Lung microvascular endothelial cell (primary cell): Measurements from ENCODE around the gene AARSD1. TPM values are rescaled to one million over a fixed set of nuclear protein-coding genes. Genes with fewer than 3 reads are reported as not detected.
A peak's percentile ranks its signal among the peaks of the same experiment; 100 is the strongest.
"Not testable (repeated sequence)": the region's sequence is repeated elsewhere in the genome, so short reads cannot be mapped to it uniquely, and the experiment has no call there.

ENCODE experiments used
- DNase-seq, 2 donors: peaks; one replicate each; pipeline versions ENCODE4 v3.0.0 to v3.0.0-alpha.2; 2010; ENCODE audit warnings: low read depth in 2 of 2
- total RNA-seq: library from RNA; depleted of rRNA; stranded (reverse); fragments of >200 nt; gene quantifications from 2 replicates; pipeline ENCODE4 v1.2.1, GENCODE V29; 2014

AARSD1 gene, protein sequence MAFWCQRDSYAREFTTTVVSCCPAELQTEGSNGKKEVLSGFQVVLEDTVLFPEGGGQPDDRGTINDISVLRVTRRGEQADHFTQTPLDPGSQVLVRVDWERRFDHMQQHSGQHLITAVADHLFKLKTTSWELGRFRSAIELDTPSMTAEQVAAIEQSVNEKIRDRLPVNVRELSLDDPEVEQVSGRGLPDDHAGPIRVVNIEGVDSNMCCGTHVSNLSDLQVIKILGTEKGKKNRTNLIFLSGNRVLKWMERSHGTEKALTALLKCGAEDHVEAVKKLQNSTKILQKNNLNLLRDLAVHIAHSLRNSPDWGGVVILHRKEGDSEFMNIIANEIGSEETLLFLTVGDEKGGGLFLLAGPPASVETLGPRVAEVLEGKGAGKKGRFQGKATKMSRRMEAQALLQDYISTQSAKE
- 12.0 and 17.5 TPM in 2 replicates for total RNA-seq

DNA sequence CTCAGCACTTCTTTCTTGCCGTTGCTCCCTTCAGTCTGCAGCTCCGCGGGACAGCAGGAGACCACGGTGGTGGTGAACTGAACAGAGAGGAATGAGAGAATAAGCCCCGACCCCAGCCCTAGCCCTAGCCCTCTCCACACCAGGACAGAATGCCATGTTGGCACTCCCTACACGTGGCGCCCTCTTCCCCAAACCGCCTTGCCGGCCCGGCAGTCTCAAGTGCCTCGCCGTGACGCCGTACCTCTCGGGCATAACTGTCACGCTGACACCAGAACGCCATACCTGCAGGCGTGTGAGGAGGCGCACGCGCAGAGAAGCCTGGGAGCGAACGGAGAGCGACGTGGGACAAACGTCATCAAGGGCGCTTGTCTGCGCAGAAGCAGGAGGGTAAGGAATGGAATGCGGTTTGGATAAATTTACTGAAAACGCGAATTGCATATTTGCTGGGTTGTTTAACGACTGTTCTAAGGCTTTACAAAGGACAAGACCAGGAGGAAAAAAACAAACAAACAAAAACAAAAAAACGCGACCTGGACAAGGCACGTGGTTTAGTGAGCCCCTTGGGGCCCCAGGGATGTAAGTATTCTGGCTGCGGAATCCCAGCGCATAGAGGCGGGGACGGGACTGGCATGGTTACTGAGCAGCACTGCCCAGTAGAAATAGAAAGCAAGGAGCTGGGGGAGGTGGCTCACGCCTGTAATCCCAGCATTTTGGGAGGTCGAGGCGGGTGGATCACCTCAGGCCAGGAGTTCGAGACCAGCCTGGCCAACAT lies at the start of gene AARSD1:
TSS of gene AARSD1 (minus strand) at position 294 of the 772 bp plus-strand sequence. CDS start at position 280, 14 bp downstream.
- peak; percentile 95 to 96 for DNase-seq

DNA sequence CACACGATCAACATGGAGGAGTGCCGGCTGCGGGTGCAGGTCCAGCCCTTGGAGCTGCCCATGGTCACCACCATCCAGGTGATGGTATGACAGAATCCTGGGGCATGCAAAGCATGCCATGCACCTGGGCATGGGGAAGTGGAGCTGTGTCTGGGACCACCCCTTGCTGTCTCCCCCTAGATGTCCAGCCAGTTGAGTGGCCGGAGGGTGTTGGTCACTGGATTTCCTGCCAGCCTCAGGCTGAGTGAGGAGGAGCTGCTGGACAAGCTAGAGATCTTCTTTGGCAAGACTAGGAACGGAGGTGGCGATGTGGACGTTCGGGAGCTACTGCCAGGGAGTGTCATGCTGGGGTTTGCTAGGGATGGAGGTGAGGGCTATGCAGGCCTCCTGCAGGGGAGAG lies 49.0 kb upstream of the AARSD1 start:
- no peak for DNase-seq

DNA sequence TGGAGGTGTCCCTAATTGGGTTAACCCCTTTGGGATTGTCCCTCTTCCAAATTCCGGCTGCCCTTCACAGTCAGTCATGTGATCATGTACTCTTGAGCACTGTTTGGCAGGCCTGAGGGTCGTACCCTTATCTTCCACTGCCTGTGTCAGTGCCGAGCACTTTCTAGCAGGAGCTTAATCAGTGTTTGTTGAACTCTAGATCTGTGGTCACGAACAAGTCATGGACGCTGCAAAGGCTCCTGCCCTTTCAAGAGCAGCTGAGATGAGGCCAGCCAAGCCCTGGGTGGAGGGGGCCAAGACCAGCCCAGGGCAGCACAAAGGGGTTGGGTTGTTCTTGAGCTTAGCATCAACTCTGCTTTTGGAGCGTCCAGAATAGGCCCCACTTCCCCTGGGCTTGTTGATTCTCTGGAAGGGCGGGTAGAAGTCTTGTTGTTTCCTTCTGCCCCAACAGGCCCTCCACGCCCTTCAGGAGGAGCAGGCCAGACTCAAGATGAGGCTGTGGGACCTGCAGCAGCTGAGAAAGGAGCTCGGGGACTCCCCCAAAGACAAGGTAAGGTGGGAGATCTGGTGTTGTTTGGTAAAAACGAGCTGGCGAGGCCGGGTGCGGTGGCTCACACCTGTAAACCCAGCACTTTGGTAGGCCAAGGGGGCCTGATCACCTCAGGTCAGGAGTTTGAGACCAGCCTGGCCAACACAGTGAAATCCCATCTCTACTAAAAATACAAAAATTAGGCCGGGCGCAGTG lies 47.6 kb upstream of the AARSD1 start:
- DNase-seq = no peak

DNA sequence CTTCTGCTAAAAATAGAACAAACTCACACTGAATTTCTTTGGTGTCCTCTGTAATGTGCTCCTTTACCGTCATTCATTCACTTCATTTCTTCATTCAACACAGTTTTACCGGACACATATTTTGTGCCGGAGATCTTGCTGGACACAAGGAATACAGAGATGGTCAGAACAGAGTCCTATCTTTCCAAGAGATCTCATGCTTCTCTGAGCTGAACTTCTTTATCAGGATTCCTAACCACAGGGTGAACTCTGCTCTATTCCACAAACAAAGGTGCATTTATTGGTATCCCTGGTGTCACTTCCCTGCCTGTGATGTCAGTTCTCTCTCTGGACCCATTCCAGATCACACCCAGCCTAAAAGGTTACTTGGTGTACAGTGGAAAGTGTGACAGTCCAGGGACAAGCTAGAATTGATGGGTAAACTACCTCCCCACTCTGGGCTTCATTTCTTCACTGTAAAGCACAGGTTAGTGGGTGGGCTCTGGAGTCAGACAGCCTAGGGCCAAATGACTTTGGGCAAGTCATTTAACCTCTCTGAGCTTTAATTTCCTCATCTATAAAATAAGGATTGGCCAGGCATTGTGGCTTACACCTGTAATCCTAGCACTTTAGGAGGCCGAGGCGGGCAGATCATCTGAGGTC lies 46.5 kb upstream of the AARSD1 start:
- DNase-seq = peak in 1 of 2 donors; percentile 87

GRCh38 chr17:43006639-43007551 lies 42.6 kb upstream of the AARSD1 start, which contains the start of gene IFI35:
Gene IFI35 (plus strand): TSS chr17:43006784. CDS start chr17:43006948, 164 bp downstream.
- DNase-seq = peak; percentile 81 to 91

DNA sequence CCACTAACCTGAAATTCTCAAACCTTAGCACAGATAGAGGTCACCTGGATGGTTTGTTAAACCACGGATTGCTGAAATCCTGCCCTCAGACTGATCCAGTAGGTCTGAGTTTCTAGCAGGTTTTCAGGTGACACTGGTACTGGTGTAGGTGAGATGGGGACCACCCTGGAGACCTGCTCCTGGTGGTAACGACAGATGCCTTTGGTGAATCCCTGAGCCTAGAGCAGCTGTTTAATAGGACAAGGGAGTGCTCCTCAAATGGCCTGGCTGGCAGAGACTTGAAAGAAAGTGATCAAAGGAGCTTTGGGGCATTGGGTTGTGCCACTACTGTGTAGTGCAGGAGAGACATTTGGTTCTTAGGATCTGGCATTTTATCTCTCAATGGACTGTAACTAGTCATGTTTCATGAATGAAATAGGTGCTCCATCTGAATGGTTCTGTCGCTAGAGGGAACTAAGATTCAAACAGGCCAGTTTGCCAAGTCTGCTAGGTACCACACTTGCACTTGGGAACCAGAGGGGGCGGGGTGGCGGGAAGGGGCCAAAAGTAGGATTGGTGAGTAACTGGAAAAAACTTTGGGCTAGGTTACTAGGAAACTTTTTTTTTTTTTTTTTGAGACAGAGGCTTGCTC lies 39.4 kb upstream of the AARSD1 start:
- no peak for DNase-seq

DNA sequence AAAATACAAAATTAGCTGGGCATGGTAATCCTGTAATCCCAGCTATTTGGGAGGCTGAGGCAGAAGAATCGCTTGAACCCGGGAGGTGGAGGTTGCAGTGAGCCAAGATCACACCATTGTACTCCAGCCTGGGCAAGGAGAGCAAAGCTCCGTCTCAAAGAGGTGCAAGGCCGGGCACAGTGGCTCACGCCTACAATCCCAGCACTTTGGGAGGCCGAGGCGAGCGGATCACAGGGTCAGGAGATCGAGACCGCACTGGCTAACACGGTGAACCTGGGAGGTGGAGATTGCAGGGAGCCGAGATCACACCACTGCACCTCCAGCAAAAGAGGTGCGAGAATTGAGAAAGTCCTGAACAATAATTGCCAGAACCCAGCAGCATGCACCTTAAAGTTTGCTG lies 36.6 kb upstream of the AARSD1 start:
- DNase-seq = not testable (repeated sequence)

GRCh38 chr17:42999003-42999525 lies 34.8 kb upstream of the AARSD1 start:
- no peak for DNase-seq

DNA sequence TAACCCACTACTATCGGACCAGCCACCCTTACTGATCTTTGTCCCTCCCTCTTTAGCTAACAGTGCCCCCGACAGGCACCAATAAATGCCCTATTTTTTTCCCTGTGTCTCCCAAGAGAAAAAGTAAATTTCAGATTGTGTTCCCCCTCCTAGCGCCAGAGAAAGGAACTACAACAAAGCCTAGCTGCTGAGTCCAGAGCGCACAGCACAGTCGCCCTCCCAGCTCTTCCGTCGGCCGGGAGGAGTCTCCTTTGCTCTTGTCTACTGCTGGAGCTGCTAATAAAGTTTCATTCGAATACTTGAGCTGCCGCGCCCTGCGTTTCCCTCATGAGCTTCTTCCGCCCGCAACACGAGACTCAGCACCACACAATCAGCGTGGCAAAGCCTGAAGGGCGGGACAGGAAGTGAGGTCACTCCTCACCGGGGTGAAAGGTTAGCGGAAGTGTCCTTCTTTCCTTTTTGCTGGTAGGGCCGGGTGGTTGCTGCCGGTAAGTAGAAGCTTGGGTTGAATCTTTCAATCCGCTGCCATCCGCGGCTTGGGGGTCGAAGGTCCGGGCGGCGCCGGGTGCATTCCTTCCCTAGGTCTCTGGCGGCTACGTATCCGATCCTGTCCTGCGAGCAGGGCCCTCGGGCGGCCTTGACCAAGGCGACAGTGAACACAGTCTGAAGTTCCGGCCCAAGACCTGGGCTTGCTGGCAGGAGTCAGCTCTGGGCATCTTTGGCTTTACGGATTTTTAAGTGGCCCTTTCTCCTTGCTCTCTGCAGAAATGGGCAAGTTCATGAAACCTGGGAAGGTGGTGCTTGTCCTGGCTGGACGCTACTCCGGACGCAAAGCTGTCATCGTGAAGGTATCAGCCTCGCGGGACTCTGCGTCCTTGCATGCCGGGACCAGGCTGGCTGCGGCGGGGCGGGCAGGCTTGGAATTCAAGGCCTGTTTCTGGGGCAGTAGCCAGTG lies 34.0 kb upstream of the AARSD1 start, which contains the start of gene RPL27:
TSS of gene RPL27 (plus strand) at position 436 of the 955 bp plus-strand sequence. CDS start at position 768, 332 bp downstream.
- peak; percentile 100 for DNase-seq

- DNase-seq = no peak
These were observed 33.2 kb upstream of the AARSD1 start for GRCh38 chr17:42997390-42997983.

DNA sequence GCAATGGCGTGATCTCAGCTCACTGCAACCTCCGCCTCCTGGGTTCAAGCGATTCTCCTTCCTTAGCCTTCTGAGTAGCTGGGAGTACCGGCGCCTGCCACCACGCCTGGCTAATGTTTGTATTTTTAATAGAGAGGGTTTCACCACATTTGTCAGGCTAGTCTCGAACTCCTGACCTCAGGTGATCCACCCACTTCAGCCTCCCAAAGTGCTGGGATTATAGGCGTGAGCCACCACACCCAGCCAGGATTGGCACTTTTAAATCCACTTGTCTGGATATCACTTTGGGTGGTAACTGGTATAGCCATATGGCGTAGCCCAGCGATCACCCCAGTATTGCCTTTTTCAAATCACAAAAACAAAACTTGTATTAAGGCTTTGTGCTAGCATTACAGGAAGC lies 29.7 kb upstream of the AARSD1 start:
- DNase-seq = not testable (repeated sequence)

DNA sequence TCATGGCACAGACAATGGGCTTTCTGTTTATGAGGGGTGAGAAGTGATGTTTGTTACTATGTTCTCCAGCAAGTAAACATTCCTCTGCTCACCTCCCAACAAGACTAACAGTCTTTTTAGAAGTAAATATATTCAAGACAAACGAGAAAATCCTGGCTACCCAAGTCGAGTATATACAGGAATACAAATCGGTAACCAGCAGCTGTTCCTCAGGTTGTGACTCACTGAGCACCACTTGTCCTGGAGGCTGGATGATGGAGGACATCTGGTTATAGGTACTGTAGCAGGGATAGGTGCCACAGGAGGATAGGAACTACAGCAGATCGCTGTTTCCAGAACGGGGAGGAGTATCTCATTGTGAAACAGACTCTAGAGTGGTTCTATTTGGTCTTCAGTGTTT lies 28.6 kb upstream of the AARSD1 start:
- DNase-seq = no peak

DNA sequence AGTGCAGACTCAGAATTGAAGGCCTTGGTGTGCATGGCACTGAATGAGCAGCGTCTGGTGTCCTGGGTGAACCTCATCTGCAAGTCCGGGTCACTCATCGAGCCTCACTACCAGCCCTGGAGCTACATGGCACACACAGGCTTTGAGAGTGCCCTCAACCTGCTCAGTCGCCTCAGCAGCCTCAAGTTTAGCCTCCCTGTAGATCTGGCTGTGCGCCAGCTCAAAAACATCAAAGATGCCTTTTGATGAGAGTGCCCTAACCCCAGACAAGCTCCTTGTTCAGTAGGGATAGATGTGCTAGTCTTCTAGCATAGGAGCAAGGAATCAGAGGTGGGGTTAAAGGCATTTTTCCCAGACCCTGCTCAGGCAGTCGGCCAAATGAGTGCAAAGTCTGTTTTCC lies 27.2 kb upstream of the AARSD1 start:
- DNase-seq = no peak

DNA sequence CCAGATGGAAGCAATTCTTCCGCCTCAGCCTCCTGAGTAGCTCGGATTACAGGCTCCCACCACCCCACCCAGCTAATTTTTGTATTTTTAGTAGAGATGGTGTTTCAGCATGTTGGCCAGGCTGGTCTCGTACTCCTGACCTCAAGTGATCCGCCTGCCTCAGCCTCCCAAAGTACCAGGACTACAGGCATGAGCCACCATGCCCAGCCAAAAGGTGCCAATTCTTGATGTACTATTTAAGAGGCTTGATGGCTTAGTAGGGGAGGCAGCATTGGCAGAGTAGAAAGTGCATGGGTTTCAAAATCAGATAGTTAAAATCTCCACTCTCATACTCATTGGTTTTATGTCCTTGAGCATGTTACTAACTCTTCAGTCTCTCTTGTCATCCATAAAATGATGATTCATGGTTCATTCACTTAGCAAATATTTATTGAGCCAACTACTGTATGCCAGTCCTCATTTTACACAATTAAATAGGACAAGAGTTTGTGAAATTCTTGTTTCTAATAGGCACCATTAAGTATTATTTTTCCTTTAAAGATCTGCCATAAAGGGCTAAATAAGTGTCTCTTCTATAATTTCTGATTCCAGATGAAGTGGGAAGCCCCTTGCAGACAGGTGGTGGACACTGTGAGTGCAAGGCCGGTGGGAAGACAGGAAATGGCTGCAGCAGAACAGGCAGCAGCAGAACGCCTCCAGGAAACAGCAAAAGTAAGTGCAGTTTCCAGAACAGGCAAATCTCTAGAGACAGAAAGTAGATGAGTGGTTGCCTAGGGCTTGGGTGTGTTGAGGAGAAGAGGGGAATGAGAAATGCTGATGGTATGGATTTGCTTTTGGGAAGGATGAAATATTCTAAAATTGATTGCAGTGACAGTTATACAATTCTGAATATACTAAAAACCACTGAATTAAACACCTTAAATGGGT lies 25.7 kb upstream of the AARSD1 start:
- no peak for DNase-seq

GRCh38 chr17:42989141-42989540 lies 24.9 kb upstream of the AARSD1 start:
- DNase-seq = no peak

DNA sequence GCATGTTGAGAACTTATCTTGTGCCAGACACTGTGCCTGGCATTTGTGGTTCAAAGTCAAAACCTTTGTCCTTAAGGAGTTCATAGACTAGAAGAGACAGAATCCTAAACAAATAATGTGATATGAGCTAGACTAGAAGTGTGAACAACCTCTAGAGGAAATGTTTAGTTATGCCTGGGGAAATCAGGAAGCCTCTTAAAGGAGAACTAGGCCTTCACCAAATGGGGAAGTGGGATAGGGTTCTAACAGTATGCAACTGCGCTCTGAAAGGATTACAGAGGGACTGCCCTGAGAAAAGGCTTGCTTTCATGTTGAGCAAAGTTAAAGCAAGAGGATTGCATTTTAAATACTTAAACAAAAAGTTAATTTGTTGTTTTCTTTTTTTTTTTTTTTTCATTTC lies 21.0 kb upstream of the AARSD1 start:
- DNase-seq = no peak

DNA sequence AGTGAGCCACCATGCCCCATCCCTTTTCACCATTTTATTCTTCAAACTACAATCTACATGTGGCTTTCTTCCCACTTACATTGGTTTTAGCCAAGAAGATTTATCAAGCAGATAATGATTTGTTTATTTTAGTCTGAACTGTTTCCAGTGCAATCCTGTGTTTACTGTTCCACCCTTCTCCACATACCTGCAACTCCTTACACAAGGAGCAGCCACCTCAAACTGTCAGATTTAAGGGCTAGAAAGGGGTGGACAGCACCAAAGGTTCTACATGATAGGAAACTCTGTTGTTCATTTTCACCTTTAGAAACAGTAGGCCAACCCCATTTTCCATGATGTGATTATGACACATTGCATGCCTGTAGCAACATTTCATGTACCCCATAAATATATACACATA lies 18.0 kb upstream of the AARSD1 start:
- peak in 1 of 2 donors; percentile 37 for DNase-seq
